ENCODE results near the gene LDLR.
A peak's percentile ranks its signal among the peaks of the same experiment; 100 is the strongest.
"Not testable (repeated sequence)": the region's sequence is repeated elsewhere in the genome, so short reads cannot be mapped to it uniquely, and the experiment has no call there.

Gene LDLR

DNA sequence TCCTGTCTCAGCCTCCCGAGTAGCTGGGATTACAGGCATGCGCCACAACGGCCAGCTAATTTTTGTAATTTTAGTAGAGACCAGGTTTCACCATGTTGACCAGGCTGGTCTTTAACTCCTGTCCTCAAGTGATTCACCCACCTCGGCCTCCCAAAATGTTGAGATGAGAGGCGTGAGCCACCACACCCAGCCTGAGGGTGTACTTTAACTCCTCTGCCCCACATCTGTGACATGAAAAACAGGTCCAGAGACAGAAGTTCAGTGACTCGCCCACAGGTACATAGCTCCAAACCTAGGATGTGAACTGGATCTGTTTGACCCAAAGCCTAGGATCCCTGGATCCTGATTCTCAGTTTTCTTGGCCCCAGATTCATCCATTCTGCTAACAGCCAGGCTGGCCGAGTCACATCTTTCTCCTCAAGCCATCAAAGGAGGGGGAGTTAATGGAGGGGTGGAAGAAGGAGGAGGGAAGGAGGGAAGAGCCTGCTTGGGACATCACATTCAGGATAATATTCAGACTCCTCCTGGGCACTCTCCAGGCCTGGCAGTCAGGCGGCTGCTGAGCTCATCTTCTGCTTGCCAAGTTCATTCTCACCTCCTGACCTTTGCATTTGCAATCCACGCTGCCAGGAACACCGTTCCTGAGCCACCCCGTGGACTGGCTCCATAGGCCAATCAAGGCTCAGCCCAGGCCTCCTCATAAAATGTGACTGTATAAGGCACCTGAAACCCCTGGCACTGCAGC lies 63.2 kb downstream of the LDLR start:
- no peaks in the 10 kb centered on the region for H3K27me3 ChIP-seq (replicated peaks; ENCODE audit: control insufficient read depth, insufficient read depth, low read length, poor library complexity, severe bottlenecking)
- no peaks in the 10 kb centered on the region for H3K36me3 ChIP-seq (ENCODE audit: control insufficient read depth, insufficient read depth, low read length)
- H3K27ac ChIP-seq (ENCODE audit: insufficient read depth, low read length, poor library complexity, severe bottlenecking), result no peak overlapping the region
- no peak for DNase-seq
- H3K4me3 ChIP-seq (ENCODE audit: insufficient read depth, low read depth, low read length, poor library complexity, severe bottlenecking), result no peak overlapping the region
- no peaks in the 10 kb centered on the region for H3K9me3 ChIP-seq (ENCODE audit: control insufficient read depth, low read length)
- H3K4me1 ChIP-seq (ENCODE audit: control insufficient read depth, insufficient read depth, low read length, poor library complexity, severe bottlenecking), result peaks cover 14% of the 10 kb centered on the region

DNA sequence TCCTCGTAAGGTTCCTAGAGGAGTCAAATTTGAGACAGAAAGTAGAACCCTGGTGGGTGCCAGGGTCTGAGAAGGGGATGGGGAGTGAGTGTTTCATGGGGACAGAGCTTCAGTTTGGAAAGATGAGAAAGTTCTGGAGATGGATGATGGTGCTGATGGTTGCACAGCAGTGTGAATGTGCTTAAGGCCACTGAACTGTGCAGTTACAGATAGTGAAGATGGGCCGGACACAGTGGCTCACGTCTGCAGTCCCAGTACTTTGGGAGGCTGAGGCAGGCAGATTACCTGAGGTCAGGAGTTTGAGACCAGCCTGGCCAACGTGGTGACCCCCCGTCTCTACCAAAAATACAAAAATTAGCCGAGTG lies 65.4 kb downstream of the LDLR start:
- peaks cover 14% of the 10 kb centered on the region for H3K4me1 ChIP-seq (ENCODE audit: control insufficient read depth, insufficient read depth, low read length, poor library complexity, severe bottlenecking)
- H3K9me3 ChIP-seq (ENCODE audit: control insufficient read depth, low read length), result no peaks in the 10 kb centered on the region
- no peak overlapping the region for H3K27ac ChIP-seq (ENCODE audit: insufficient read depth, low read length, poor library complexity, severe bottlenecking)
- H3K36me3 ChIP-seq (ENCODE audit: control insufficient read depth, insufficient read depth, low read length), result no peaks in the 10 kb centered on the region
- DNase-seq, result no peak
- peak overlapping the region; percentile 55 for H3K4me3 ChIP-seq (ENCODE audit: insufficient read depth, low read depth, low read length, poor library complexity, severe bottlenecking)
- H3K27me3 ChIP-seq (replicated peaks; ENCODE audit: control insufficient read depth, insufficient read depth, low read length, poor library complexity, severe bottlenecking), result no peaks in the 10 kb centered on the region

DNA sequence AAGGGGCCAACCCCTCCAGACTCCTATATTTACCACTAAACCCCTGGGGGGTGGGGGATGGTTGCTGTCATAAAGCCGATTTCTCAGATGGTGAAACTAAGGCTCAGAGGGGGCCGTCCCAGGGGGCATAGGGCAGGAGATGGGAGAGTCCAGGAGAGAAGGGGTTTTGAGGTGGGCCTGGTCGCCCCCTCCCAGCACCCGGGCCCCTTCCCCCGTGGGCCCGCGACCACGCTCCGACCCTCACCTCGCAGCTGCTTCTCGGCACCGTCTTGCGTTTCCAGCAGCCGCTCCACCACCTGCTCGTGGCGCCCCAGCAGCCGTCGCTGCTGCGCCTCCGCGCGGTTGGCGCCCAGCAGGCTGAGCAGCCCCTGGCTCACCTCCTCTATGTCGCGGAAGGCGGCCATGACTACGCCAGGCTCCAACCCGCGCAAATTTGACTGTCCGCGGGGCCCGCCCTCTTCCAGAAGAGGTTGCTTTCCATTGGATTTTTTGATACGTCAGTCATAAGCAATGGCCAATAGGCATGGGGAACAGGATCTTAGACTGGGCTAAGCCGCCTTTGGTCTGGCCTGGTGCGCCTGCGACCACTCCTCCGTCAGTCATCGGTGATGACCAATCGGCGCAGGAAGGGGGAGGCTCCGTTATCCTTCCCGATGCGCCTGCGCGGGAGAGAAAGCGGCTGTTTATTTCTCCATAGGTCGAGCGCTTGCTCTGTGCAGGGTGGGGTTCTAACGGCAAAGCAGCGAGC lies 66.3 kb downstream of the LDLR start, which contains the start of gene SPC24:
SPC24 (minus strand) TSS at position 410 of the 748 bp plus-strand sequence; CDS start at position 404, 6 bp downstream.
- H3K27ac ChIP-seq (ENCODE audit: insufficient read depth, low read length, poor library complexity, severe bottlenecking), result peak within 1 kb of the TSS; percentile 12
- no peaks in the 10 kb centered on the region for H3K9me3 ChIP-seq (ENCODE audit: control insufficient read depth, low read length)

DNA sequence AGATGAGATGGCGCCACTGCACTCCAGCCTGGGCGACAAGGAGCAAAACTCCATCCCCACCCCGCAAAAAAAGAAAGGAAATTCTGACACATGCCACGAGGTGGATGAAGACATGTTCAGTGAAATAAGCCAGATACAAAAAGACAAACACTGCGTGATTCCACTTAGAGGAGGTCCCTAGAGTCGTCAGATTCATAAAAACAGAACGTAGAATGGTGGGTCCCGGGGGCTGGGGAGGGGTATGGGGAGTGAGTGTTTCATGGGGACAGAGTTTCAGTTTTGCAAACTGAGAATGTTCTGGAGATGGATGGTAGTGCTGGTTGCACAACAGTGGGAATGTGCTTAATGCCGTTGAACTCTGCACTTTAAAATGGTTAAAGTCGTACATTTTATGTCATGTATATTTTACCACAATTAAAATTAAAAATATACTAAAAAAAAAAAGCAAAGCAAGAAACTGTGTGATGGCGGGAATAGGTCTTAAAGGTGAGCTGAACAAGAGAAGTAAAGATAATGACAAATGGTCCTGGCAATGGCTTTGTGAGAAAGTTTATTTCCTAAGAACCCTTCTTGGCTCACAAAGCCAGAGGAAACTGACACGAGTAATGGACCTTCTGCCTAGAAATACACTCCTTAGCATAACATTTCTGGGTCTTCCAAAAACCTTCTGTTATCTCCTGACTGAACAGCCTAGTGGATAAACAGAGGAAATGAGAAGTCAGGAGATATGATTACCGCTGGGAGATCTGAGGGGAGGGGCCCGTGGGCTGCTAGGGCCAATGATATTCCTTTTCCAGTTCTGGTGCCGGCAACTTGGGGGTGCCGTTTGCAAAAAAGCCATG lies 70.6 kb downstream of the LDLR start:
- Histone ChIP-seq H3K9me3 (ENCODE audit: control insufficient read depth, low read length) (no peaks in the 10 kb centered on the region), H3K27ac (ENCODE audit: insufficient read depth, low read length, poor library complexity, severe bottlenecking) (no peak overlapping the region), H3K27me3 (replicated peaks; ENCODE audit: control insufficient read depth, insufficient read depth, low read length, poor library complexity, severe bottlenecking) (no peaks in the 10 kb centered on the region), H3K4me1 (ENCODE audit: control insufficient read depth, insufficient read depth, low read length, poor library complexity, severe bottlenecking) (peaks cover 13% of the 10 kb centered on the region), H3K4me3 (ENCODE audit: insufficient read depth, low read depth, low read length, poor library complexity, severe bottlenecking) (no peak overlapping the region), H3K36me3 (ENCODE audit: control insufficient read depth, insufficient read depth, low read length) (no peaks in the 10 kb centered on the region)
- DNase-seq, result no peak

More for the DNA sequence above, 66.3 kb downstream of the LDLR start, which contains the start of gene SPC24:
- H3K27me3 ChIP-seq (replicated peaks; ENCODE audit: control insufficient read depth, insufficient read depth, low read length, poor library complexity, severe bottlenecking), result no peaks in the 10 kb centered on the region
- DNase-seq, result peak; percentile 77 to 88 (median 83)
- H3K4me1 ChIP-seq (ENCODE audit: control insufficient read depth, insufficient read depth, low read length, poor library complexity, severe bottlenecking), result peaks cover 14% of the 10 kb centered on the region
- no peaks in the 10 kb centered on the region for H3K36me3 ChIP-seq (ENCODE audit: control insufficient read depth, insufficient read depth, low read length)
- H3K4me3 ChIP-seq (ENCODE audit: insufficient read depth, low read depth, low read length, poor library complexity, severe bottlenecking), result peak within 1 kb of the TSS; percentile 55

DNA sequence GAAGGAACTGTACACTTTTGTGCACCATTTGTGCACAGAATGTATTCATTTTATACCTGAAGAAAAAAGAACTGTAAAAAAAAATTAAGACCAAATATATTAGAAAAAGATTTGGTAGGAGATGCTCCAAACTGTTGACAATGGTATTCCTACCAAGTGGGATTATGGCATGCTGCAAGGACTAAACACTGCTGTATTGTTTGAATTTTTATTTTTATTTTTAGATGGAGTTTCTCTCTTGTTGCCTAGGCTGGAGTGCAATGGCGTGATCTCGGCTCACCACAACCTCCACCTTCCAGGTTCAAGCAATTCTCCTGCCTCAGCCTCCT lies 71.1 kb downstream of the LDLR start:
- H3K36me3 ChIP-seq (ENCODE audit: control insufficient read depth, insufficient read depth, low read length); H3K4me3 ChIP-seq (ENCODE audit: insufficient read depth, low read depth, low read length, poor library complexity, severe bottlenecking); H3K9me3 ChIP-seq (ENCODE audit: control insufficient read depth, low read length); H3K27ac ChIP-seq (ENCODE audit: insufficient read depth, low read length, poor library complexity, severe bottlenecking); H3K4me1 ChIP-seq (ENCODE audit: control insufficient read depth, insufficient read depth, low read length, poor library complexity, severe bottlenecking); DNase-seq; H3K27me3 ChIP-seq (replicated peaks; ENCODE audit: control insufficient read depth, insufficient read depth, low read length, poor library complexity, severe bottlenecking): not testable (repeated sequence)

DNA sequence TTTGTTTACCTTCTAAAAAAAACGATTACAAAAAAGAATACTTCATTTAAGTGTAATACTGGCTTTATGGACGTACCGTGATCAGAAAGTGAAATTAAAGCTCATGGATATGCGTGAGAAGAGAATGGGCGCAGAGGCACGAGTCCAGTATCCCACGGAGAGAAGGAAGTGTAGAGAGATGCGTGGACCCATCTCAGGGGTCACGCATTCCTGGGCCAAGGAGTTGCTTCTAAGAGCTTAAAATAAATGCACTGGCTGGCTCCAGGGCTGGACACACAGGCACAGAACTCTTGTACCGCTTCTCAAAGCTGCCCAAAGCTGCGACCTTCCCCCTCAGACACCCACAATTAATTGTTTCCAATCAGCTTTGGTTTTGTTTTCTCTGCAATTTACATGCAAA lies 75.0 kb downstream of the LDLR start:
- DNase-seq, result no peak
- Histone ChIP-seq H3K27me3 (replicated peaks; ENCODE audit: control insufficient read depth, insufficient read depth, low read length, poor library complexity, severe bottlenecking) (no peaks in the 10 kb centered on the region), H3K4me1 (ENCODE audit: control insufficient read depth, insufficient read depth, low read length, poor library complexity, severe bottlenecking) (no peaks in the 10 kb centered on the region), H3K9me3 (ENCODE audit: control insufficient read depth, low read length) (no peaks in the 10 kb centered on the region), H3K4me3 (ENCODE audit: insufficient read depth, low read depth, low read length, poor library complexity, severe bottlenecking) (no peak overlapping the region), H3K36me3 (ENCODE audit: control insufficient read depth, insufficient read depth, low read length) (no peaks in the 10 kb centered on the region), H3K27ac (ENCODE audit: insufficient read depth, low read length, poor library complexity, severe bottlenecking) (no peak overlapping the region)

DNA sequence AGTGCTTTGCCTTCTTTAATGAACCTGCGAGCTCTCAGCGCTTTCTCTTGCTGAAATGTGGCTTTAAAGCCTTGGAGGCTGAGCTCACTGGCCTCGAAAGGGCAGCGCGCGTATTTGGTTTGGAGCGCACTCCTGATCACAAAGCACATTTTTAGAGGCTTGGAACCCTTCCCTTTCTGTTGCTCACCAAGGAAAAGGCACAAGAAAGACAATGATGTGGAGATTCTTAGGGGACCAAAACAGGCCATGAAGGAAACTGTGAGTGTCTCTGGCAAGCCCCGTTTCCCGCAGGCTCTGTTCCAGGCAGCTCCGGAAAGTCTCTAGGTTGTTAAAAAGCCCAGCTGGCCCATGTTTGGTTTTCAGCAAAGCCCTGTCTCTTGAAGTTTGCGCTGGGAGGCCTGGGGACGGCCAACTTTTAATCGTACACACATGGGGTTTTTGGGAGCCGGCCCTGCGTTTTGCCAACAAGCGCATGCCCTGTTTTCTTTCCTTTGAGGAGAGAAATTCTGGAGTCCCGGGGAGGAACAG lies 75.7 kb downstream of the LDLR start:
- Histone ChIP-seq H3K4me3 (ENCODE audit: insufficient read depth, low read depth, low read length, poor library complexity, severe bottlenecking) (no peak overlapping the region), H3K36me3 (ENCODE audit: control insufficient read depth, insufficient read depth, low read length) (no peaks in the 10 kb centered on the region), H3K27me3 (replicated peaks; ENCODE audit: control insufficient read depth, insufficient read depth, low read length, poor library complexity, severe bottlenecking) (no peaks in the 10 kb centered on the region), H3K9me3 (ENCODE audit: control insufficient read depth, low read length) (no peaks in the 10 kb centered on the region), H3K27ac (ENCODE audit: insufficient read depth, low read length, poor library complexity, severe bottlenecking) (no peak overlapping the region), H3K4me1 (ENCODE audit: control insufficient read depth, insufficient read depth, low read length, poor library complexity, severe bottlenecking) (no peaks in the 10 kb centered on the region)
- DNase-seq, result no peak

DNA sequence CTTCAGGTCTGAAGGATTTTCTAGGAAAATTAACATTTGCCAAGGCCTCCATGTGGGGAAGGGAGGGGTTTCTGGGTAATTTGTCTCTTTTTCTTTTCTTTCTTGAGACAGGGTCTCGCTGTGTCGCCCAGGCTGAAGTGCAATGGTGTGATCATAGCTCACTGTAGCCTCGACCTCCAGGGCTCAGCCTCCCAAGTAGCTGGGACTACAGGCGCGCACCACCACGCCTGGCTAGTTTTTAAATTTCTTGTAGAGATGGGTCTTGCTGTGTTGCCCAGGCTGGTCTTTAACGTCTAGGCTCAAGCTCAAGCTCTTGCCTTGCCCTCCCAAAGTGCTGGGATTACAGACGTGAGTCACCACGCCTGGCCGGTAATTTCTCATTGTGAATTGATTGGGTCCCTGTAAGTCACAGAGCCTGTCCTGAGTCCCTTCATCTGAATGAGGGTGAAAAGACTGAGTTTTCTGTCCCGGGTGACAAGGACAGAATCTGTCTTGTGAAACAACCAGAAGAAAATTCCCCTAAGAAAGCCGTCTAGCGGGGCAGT lies 76.3 kb downstream of the LDLR start:
- H3K36me3 ChIP-seq (ENCODE audit: control insufficient read depth, insufficient read depth, low read length), result no peaks in the 10 kb centered on the region
- no peaks in the 10 kb centered on the region for H3K4me1 ChIP-seq (ENCODE audit: control insufficient read depth, insufficient read depth, low read length, poor library complexity, severe bottlenecking)
- no peaks in the 10 kb centered on the region for H3K9me3 ChIP-seq (ENCODE audit: control insufficient read depth, low read length)
- H3K27ac ChIP-seq (ENCODE audit: insufficient read depth, low read length, poor library complexity, severe bottlenecking), result no peak overlapping the region
- H3K4me3 ChIP-seq (ENCODE audit: insufficient read depth, low read depth, low read length, poor library complexity, severe bottlenecking), result no peak overlapping the region
- no peak for DNase-seq
- H3K27me3 ChIP-seq (replicated peaks; ENCODE audit: control insufficient read depth, insufficient read depth, low read length, poor library complexity, severe bottlenecking), result no peaks in the 10 kb centered on the region

DNA sequence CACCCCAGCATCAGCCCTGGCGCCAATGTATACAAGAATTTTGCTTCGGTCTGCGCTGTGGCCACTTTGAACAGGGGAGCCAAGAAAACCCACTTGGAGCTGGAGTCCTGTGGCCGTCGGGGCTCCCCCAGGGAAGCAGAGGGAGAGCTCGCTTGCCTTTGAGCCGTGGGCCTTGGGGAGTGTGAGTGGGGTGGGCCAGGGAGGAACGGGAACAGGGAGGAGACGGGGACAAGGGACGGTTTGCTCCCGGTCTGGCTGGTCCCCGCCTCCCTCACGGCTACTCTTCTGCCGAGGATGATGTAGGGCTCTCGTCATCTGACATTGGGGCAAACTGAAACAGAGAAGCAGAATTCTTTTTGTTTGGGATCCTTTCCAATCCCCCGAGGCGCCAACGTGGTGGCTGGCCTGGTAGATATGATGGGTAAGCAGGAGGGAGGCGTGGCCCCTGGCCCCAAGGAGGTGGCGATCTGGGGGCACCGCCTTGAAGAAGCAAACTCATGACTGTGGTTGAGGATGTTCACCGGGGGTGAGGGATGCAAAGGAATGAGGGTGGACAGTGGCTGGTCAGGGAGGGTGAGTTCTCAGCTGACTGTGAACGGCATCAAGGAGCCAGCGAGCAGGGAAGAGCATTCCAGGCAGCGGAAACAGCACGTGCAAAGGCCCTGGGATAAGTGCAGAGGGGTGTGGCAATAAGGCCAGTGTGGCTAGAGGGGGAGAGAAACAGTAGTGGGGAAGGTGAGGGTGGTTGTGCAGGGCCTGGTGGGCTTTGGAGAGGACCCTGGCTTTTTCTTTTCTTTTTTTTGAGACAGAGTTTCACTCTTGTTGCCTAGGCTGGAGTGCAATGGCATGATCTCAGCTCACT lies 77.2 kb downstream of the LDLR start:
- Histone ChIP-seq H3K36me3 (ENCODE audit: control insufficient read depth, insufficient read depth, low read length) (no peaks in the 10 kb centered on the region), H3K27ac (ENCODE audit: insufficient read depth, low read length, poor library complexity, severe bottlenecking) (no peak overlapping the region), H3K27me3 (replicated peaks; ENCODE audit: control insufficient read depth, insufficient read depth, low read length, poor library complexity, severe bottlenecking) (no peaks in the 10 kb centered on the region), H3K9me3 (ENCODE audit: control insufficient read depth, low read length) (no peaks in the 10 kb centered on the region), H3K4me1 (ENCODE audit: control insufficient read depth, insufficient read depth, low read length, poor library complexity, severe bottlenecking) (no peaks in the 10 kb centered on the region), H3K4me3 (ENCODE audit: insufficient read depth, low read depth, low read length, poor library complexity, severe bottlenecking) (no peak overlapping the region)
- DNase-seq, result no peak
